Measurements from ENCODE around the gene MYO3A.
A peak's percentile ranks its signal among the peaks of the same experiment; 100 is the strongest.

Gene MYO3A

GRCh38 chr10:25933653-25934608, at the start of gene MYO3A:
TSS of gene MYO3A (plus strand) at chr10:25934229. CDS start at chr10:25952111, 17,882 bp downstream.
- peak; percentile 28 for DNase-seq

GRCh38 chr10:25888627-25889026, 45.4 kb upstream of the MYO3A start:
- no peak for DNase-seq

GRCh38 chr10:25890995-25891394, 43.0 kb upstream of the MYO3A start:
- DNase-seq, result no peak

- DNase-seq, result no peak
These were observed 38.2 kb upstream of the MYO3A start for GRCh38 chr10:25895856-25896255.

GRCh38 chr10:25896421-25896820, 37.6 kb upstream of the MYO3A start:
- no peak for DNase-seq

GRCh38 chr10:25899304-25899703, 34.7 kb upstream of the MYO3A start:
- no peak for DNase-seq

GRCh38 chr10:25901199-25901598, 32.8 kb upstream of the MYO3A start:
- DNase-seq, result no peak

- no peak for DNase-seq
These were observed 32.0 kb upstream of the MYO3A start for GRCh38 chr10:25902002-25902401.

GRCh38 chr10:25907261-25907660, 26.8 kb upstream of the MYO3A start:
- DNase-seq, result no peak

GRCh38 chr10:25912866-25913265, 21.2 kb upstream of the MYO3A start:
- no peak for DNase-seq

- no peak for DNase-seq
These were observed 19.3 kb upstream of the MYO3A start for GRCh38 chr10:25914776-25915175.

- DNase-seq, result peak; percentile 51
These were observed 651 bp downstream of the MYO3A start for GRCh38 chr10:25934621-25935139.

GRCh38 chr10:25938405-25938804, 4.4 kb downstream of the MYO3A start:
- DNase-seq, result no peak

- DNase-seq, result no peak
These were observed 10.7 kb downstream of the MYO3A start for GRCh38 chr10:25944771-25945170.

- DNase-seq, result no peak
These were observed 18.8 kb downstream of the MYO3A start for GRCh38 chr10:25952857-25953256.

- DNase-seq, result no peak
These were observed 20.8 kb downstream of the MYO3A start for GRCh38 chr10:25954851-25955250.

- no peak for DNase-seq
These were observed 25.7 kb downstream of the MYO3A start for GRCh38 chr10:25959540-25960232.

- DNase-seq, result no peak
These were observed 31.6 kb downstream of the MYO3A start for GRCh38 chr10:25965584-25965983.

GRCh38 chr10:25966844-25967243, 32.8 kb downstream of the MYO3A start:
- DNase-seq, result no peak

GRCh38 chr10:25972631-25973030, 38.6 kb downstream of the MYO3A start:
- no peak for DNase-seq

GRCh38 chr10:25974897-25975459, 40.9 kb downstream of the MYO3A start:
- DNase-seq, result no peak

- no peak for DNase-seq
These were observed 44.7 kb downstream of the MYO3A start for GRCh38 chr10:25978771-25979170.

- DNase-seq, result no peak
These were observed 48.1 kb downstream of the MYO3A start for GRCh38 chr10:25982107-25982506.
